ENCODE data around the gene B3GNT7.
"Not testable (repeated sequence)": the region's sequence is repeated elsewhere in the genome, so short reads cannot be mapped to it uniquely, and the experiment has no call there.

The B3GNT7 gene

GRCh38 chr2:231386446-231386845 lies 9.1 kb upstream of the B3GNT7 start:
- DNase-seq: no peak

GRCh38 chr2:231387904-231388724 lies 7.4 kb upstream of the B3GNT7 start:
- no peak for DNase-seq

GRCh38 chr2:231388725-231389346 lies 6.7 kb upstream of the B3GNT7 start:
- no peak for DNase-seq

GRCh38 chr2:231390667-231391066 lies 4.8 kb upstream of the B3GNT7 start:
- DNase-seq: no peak

GRCh38 chr2:231391981-231392380 lies 3.5 kb upstream of the B3GNT7 start:
- no peak for DNase-seq

- DNase-seq: no peak
These were observed 2.9 kb upstream of the B3GNT7 start for GRCh38 chr2:231392431-231393148.

- no peak for DNase-seq
These were observed 2.1 kb upstream of the B3GNT7 start for GRCh38 chr2:231393149-231394131.

GRCh38 chr2:231394211-231395141 lies 1.0 kb upstream of the B3GNT7 start:
- no peak for DNase-seq

GRCh38 chr2:231396058-231396821 lies 730 bp downstream of the B3GNT7 start:
- DNase-seq: no peak

GRCh38 chr2:231397011-231397927 lies 1.8 kb downstream of the B3GNT7 start:
- DNase-seq: no peak

GRCh38 chr2:231397928-231398294 lies 2.4 kb downstream of the B3GNT7 start:
- no peak for DNase-seq

GRCh38 chr2:231398585-231398984 lies 3.1 kb downstream of the B3GNT7 start:
- no peak for DNase-seq

- no peak for DNase-seq
These were observed 3.7 kb downstream of the B3GNT7 start for GRCh38 chr2:231399046-231399852.

- DNase-seq: no peak
These were observed 4.6 kb downstream of the B3GNT7 start for GRCh38 chr2:231399853-231400680.

GRCh38 chr2:231400681-231401080 lies 5.2 kb downstream of the B3GNT7 start:
- DNase-seq: not testable (repeated sequence)

- DNase-seq: not testable (repeated sequence)
These were observed 5.6 kb downstream of the B3GNT7 start for GRCh38 chr2:231401101-231401500.

GRCh38 chr2:231403421-231404182 lies 8.1 kb downstream of the B3GNT7 start:
- not testable (repeated sequence) for DNase-seq
